Activated T-helper 2 cell treated with anti-CD3 and anti-CD28 coated beads, Interferon-gamma antibody, Interleukin-2, Interleukin-4, amounts not matched to agents 10 μg/mL and 5 μg/mL and 100 μg/mL, durations not matched to agents 14 hours and 24 hours and 36 hours (primary cell): Measurements from ENCODE around the gene FAM200B. TPM values are rescaled to one million over a fixed set of nuclear protein-coding genes. Genes with fewer than 3 reads are reported as not detected.

Experiments
- DNase-seq: peaks from one replicate; pipeline ENCODE4 v3.0.0; 2021; ENCODE audit warnings: low spot score
- H3K27ac Mint-ChIP-seq: one replicate; pipeline ENCODE4 v1.8.0; 2021; ENCODE audit warnings: mixed read lengths
- H3K27me3 Mint-ChIP-seq: one replicate; pipeline ENCODE4 v1.8.0; 2021; ENCODE audit warnings: low read depth, mixed read lengths
- H3K36me3 Mint-ChIP-seq: one replicate; pipeline ENCODE4 v1.8.0; 2021; ENCODE audit warnings: low read depth, mixed read lengths
- H3K4me1 Mint-ChIP-seq: one replicate; pipeline ENCODE4 v1.8.0; 2021; ENCODE audit warnings: low read depth, mixed read lengths
- H3K4me3 Mint-ChIP-seq: one replicate; pipeline ENCODE4 v1.8.0; 2021; ENCODE audit warnings: low read depth, mild to moderate bottlenecking, moderate library complexity, mixed read lengths
- H3K9me3 Mint-ChIP-seq: one replicate; pipeline ENCODE4 v1.8.0; 2021; ENCODE audit warnings: mixed read lengths
- intact Hi-C: fragments of 100-400 bp; cut with micrococcal nuclease; formaldehyde crosslinking; loops from one replicate; pipeline ENCODE4 v1.15.1; 2023
- total RNA-seq: library from RNA; stranded (reverse); gene quantifications from 2 replicates; pipeline ENCODE4 v1.2.3, GENCODE V29; 2022

FAM200B gene
- total RNA-seq, result 5.6 and 6.8 TPM in 2 replicates

- Mint-ChIP-seq H3K9me3 (no peaks in the 10 kb centered on the region), H3K27me3 (no peaks in the 10 kb centered on the region), H3K4me1 (peaks cover 32% of the 10 kb centered on the region), H3K27ac (peak within 1 kb of the TSS; percentile 94), H3K4me3 (peak within 1 kb of the TSS; percentile 99), H3K36me3 (peaks cover 24% of the 10 kb centered on the region)
- DNase-seq, result peak; percentile 97
- intact Hi-C loops, result loop anchor here (1.0 to 2.0 kb wide), 3 partner anchors 26 to 679 kb away; partner anchors contain the start of genes CPEB2 and FBXL5
These were observed at the start of gene FAM200B for GRCh38 chr4:15681372-15682241. Gene FAM200B, plus strand, starts transcription at chr4:15681827. Its CDS starts 5,151 bp downstream, at chr4:15686978.

- Mint-ChIP-seq H3K4me1 (peaks cover 2% of the 10 kb centered on the region), H3K4me3 (no peak overlapping the region), H3K9me3 (peaks cover 5% of the 10 kb centered on the region), H3K27ac (no peak overlapping the region), H3K36me3 (peaks cover 67% of the 10 kb centered on the region), H3K27me3 (no peaks in the 10 kb centered on the region)
- DNase-seq, result no peak
- intact Hi-C loops, result no loop called here
These were observed 44.8 kb upstream of the FAM200B start for GRCh38 chr4:15636818-15637217.

- Mint-ChIP-seq H3K9me3 (no peaks in the 10 kb centered on the region), H3K27ac (no peak overlapping the region), H3K36me3 (peaks cover 52% of the 10 kb centered on the region), H3K4me3 (no peak overlapping the region), H3K4me1 (peaks cover 2% of the 10 kb centered on the region), H3K27me3 (no peaks in the 10 kb centered on the region)
- no peak for DNase-seq
- intact Hi-C loops, result no loop called here
These were observed 43.2 kb upstream of the FAM200B start for GRCh38 chr4:15638418-15638817.

- no peak overlapping the region for H3K4me3 Mint-ChIP-seq
- H3K27ac Mint-ChIP-seq, result peak overlapping the region; percentile 6
- H3K9me3 Mint-ChIP-seq, result no peaks in the 10 kb centered on the region
- H3K27me3 Mint-ChIP-seq, result no peaks in the 10 kb centered on the region
- H3K4me1 Mint-ChIP-seq, result peaks cover 48% of the 10 kb centered on the region
- H3K36me3 Mint-ChIP-seq, result peaks cover 7% of the 10 kb centered on the region
- intact Hi-C loops, result no loop called here
- no peak for DNase-seq
These were observed 33.0 kb upstream of the FAM200B start for GRCh38 chr4:15648600-15648999.

- peaks cover 50% of the 10 kb centered on the region for H3K4me1 Mint-ChIP-seq
- peaks cover 7% of the 10 kb centered on the region for H3K36me3 Mint-ChIP-seq
- H3K27me3 Mint-ChIP-seq, result no peaks in the 10 kb centered on the region
- peak overlapping the region; percentile 3 for H3K4me3 Mint-ChIP-seq
- H3K9me3 Mint-ChIP-seq, result no peaks in the 10 kb centered on the region
- intact Hi-C loops, result loop anchor here (2.0 to 10.0 kb wide), 5 partner anchors 171 to 575 kb away; partner anchors contain the start of gene TAPT1
- DNase-seq, result peak; percentile 56
- peak overlapping the region; percentile 57 for H3K27ac Mint-ChIP-seq
These were observed 31.6 kb upstream of the FAM200B start for GRCh38 chr4:15649914-15650545.

- H3K36me3 Mint-ChIP-seq, result peaks cover 13% of the 10 kb centered on the region
- peak overlapping the region; percentile 31 for H3K27ac Mint-ChIP-seq
- peaks cover 55% of the 10 kb centered on the region for H3K4me1 Mint-ChIP-seq
- DNase-seq, result no peak
- no peaks in the 10 kb centered on the region for H3K9me3 Mint-ChIP-seq
- H3K4me3 Mint-ChIP-seq, result peak overlapping the region; percentile 33
- intact Hi-C loops, result loop anchor here (2.0 to 10.0 kb wide), 5 partner anchors 173 to 573 kb away; partner anchors contain the start of gene TAPT1
- no peaks in the 10 kb centered on the region for H3K27me3 Mint-ChIP-seq
These were observed 30.0 kb upstream of the FAM200B start for GRCh38 chr4:15651676-15652075.

GRCh38 chr4:15652191-15652590 lies 29.4 kb upstream of the FAM200B start:
- intact Hi-C loops, result loop anchor here (5.0 to 10.0 kb wide), 2 partner anchors 280 to 573 kb away; partner anchors contain the start of gene TAPT1
- no peak overlapping the region for H3K4me3 Mint-ChIP-seq
- H3K9me3 Mint-ChIP-seq, result no peaks in the 10 kb centered on the region
- DNase-seq, result no peak
- H3K36me3 Mint-ChIP-seq, result peaks cover 16% of the 10 kb centered on the region
- H3K27ac Mint-ChIP-seq, result no peak overlapping the region
- peaks cover 58% of the 10 kb centered on the region for H3K4me1 Mint-ChIP-seq
- H3K27me3 Mint-ChIP-seq, result no peaks in the 10 kb centered on the region

- H3K27ac Mint-ChIP-seq, result no peak overlapping the region
- H3K27me3 Mint-ChIP-seq, result no peaks in the 10 kb centered on the region
- H3K36me3 Mint-ChIP-seq, result peaks cover 21% of the 10 kb centered on the region
- peaks cover 58% of the 10 kb centered on the region for H3K4me1 Mint-ChIP-seq
- no peak for DNase-seq
- peak overlapping the region; percentile 92 for H3K4me3 Mint-ChIP-seq
- H3K9me3 Mint-ChIP-seq, result no peaks in the 10 kb centered on the region
- intact Hi-C loops, result loop anchor here (5.0 to 10.0 kb wide), 2 partner anchors 281 to 572 kb away; partner anchors contain the start of gene TAPT1
These were observed 28.8 kb upstream of the FAM200B start for GRCh38 chr4:15652841-15653240.

GRCh38 chr4:15653420-15653819 lies 28.2 kb upstream of the FAM200B start:
- Mint-ChIP-seq H3K36me3 (peaks cover 21% of the 10 kb centered on the region), H3K9me3 (no peaks in the 10 kb centered on the region), H3K4me3 (peak overlapping the region; percentile 92), H3K4me1 (peaks cover 55% of the 10 kb centered on the region), H3K27ac (peak overlapping the region; percentile 91), H3K27me3 (no peaks in the 10 kb centered on the region)
- intact Hi-C loops, result loop anchor here (5.0 to 10.0 kb wide), 2 partner anchors 281 to 571 kb away; partner anchors contain the start of gene TAPT1
- no peak for DNase-seq

- Mint-ChIP-seq H3K9me3 (no peaks in the 10 kb centered on the region), H3K4me3 (peak overlapping the region; percentile 92), H3K4me1 (peaks cover 50% of the 10 kb centered on the region), H3K27me3 (no peaks in the 10 kb centered on the region), H3K36me3 (peaks cover 21% of the 10 kb centered on the region), H3K27ac (peak overlapping the region; percentile 91)
- intact Hi-C loops, result loop anchor here (2.0 to 10.0 kb wide), 4 partner anchors 103 to 571 kb away; partner anchors contain the start of genes CD38 and TAPT1
- no peak for DNase-seq
These were observed 27.6 kb upstream of the FAM200B start for GRCh38 chr4:15653864-15654592.

- DNase-seq, result no peak
- Mint-ChIP-seq H3K4me3 (peak overlapping the region; percentile 93), H3K4me1 (peaks cover 50% of the 10 kb centered on the region), H3K36me3 (peaks cover 21% of the 10 kb centered on the region), H3K27me3 (no peaks in the 10 kb centered on the region), H3K27ac (peak overlapping the region; percentile 94), H3K9me3 (no peaks in the 10 kb centered on the region)
- intact Hi-C loops, result loop anchor here (1.0 to 10.0 kb wide), 7 partner anchors 27 to 652 kb away; partner anchors contain the start of genes CD38, CPEB2, FAM200B and TAPT1
These were observed 26.9 kb upstream of the FAM200B start for GRCh38 chr4:15654593-15655222.
